Left lung (tissue), 10 donors: Measurements from ENCODE around the gene B4GALT1. TPM values are rescaled to one million over a fixed set of nuclear protein-coding genes. Genes with fewer than 3 reads are reported as not detected.
A peak's percentile ranks its signal among the peaks of the same experiment; 100 is the strongest.

Experiments used
- ATAC-seq: fragments of 200-7000 bp; cut with Tn5 transposase; one replicate; pipeline ENCODE4 v1.9.1; 2020; ENCODE audit warnings: moderate library complexity
- DNase-seq, 4 donors: peaks; one replicate each; pipeline ENCODE4 v3.0.0-alpha.2; 2013 to 2020
- H3K27ac ChIP-seq, 2 donors: fragments of 200-600 bp; sonication (generic) in 1 of 2; one replicate each; pipeline versions ENCODE4 v1.5.0 to v1.8.0; 2020 to 2021
- H3K27me3 ChIP-seq, 2 donors: fragments of 200-600 bp; sonication (generic) in 1 of 2; one replicate each; pipeline versions ENCODE4 v1.5.0 to v1.8.0; 2020 to 2021
- H3K36me3 ChIP-seq, 2 donors: fragments of 200-600 bp; sonication (generic) in 1 of 2; one replicate each; pipeline versions ENCODE4 v1.5.0 to v1.8.0; 2020 to 2021
- H3K4me1 ChIP-seq, 2 donors: fragments of 200-600 bp; one replicate each; pipeline ENCODE4 v1.8.0; 2021
- H3K4me3 ChIP-seq, 2 donors: fragments of 200-600 bp; sonication (generic) in 1 of 2; one replicate each; pipeline versions ENCODE4 v1.5.0 to v1.8.0; 2020 to 2021; ENCODE audit warnings: mild to moderate bottlenecking in 1 of 2
- H3K9me3 ChIP-seq, 2 donors: fragments of 200-600 bp; sonication (generic) in 1 of 2; one replicate each; pipeline versions ENCODE4 v1.5.0 to v1.8.0; 2020 to 2021
- intact Hi-C, 2 donors: fragments of 100-400 bp; cut with DNase I; formaldehyde crosslinking; loops; one replicate each; pipeline versions ENCODE4 v1.11.2 to v1.14.2; 2022
- polyA plus RNA-seq, 6 donors: library from polyadenylated mRNA; unstranded; fragments of 120-200 nt; gene quantifications; one replicate each; pipeline ENCODE4 v1.2.1, GENCODE V29; 2013; ENCODE audit not compliant: insufficient read length in 6 of 6
- total RNA-seq, 2 donors: library from RNA; stranded (reverse); fragmentation: NEBNext Ultra II Directional; extraction: Animal tissue kit (Norgen Biotek cat#: 25700); gene quantifications; one replicate each; pipeline ENCODE4 v1.2.1, GENCODE V29; 2021
- TF ChIP-seq, protein P1 (sequence below), 2 donors: fragments of 200-600 bp; sonication (generic) in 1 of 2; IDR thresholded peaks; one replicate each; pipeline versions ENCODE4 v1.5.0 to v1.8.0; 2021; ENCODE audit warnings: antibody characterized with exemption in 2 of 2
- donor health status: DM: no; HTN: yes; CAD: no.
- donor health status: DM: no; HTN: no; CAD: no.

B4GALT1 gene
- total and polyA plus RNA-seq, 8 donors, result 58.8 to 107 (median 76.0) TPM

GRCh38 chr9:33106372-33106771 lies 60.8 kb downstream of the B4GALT1 start:
- intact Hi-C loops, result no loop called here
- ATAC-seq, result no peak
- Histone ChIP-seq H3K4me1 (peaks cover 6 to 12% of the 10 kb centered on the region in 2 donors), H3K4me3 (no peak overlapping the region), H3K27me3 (no peaks in the 10 kb centered on the region), H3K27ac (peak overlapping the region; percentile 59 to 67), H3K9me3 (no peaks in the 10 kb centered on the region), H3K36me3 (peaks cover 0 to 14% of the 10 kb centered on the region in 2 donors)
- TF ChIP-seq, protein P1, sequence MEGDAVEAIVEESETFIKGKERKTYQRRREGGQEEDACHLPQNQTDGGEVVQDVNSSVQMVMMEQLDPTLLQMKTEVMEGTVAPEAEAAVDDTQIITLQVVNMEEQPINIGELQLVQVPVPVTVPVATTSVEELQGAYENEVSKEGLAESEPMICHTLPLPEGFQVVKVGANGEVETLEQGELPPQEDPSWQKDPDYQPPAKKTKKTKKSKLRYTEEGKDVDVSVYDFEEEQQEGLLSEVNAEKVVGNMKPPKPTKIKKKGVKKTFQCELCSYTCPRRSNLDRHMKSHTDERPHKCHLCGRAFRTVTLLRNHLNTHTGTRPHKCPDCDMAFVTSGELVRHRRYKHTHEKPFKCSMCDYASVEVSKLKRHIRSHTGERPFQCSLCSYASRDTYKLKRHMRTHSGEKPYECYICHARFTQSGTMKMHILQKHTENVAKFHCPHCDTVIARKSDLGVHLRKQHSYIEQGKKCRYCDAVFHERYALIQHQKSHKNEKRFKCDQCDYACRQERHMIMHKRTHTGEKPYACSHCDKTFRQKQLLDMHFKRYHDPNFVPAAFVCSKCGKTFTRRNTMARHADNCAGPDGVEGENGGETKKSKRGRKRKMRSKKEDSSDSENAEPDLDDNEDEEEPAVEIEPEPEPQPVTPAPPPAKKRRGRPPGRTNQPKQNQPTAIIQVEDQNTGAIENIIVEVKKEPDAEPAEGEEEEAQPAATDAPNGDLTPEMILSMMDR (IDR thresholded peaks at IDR 0.05), result no peak
- no peak for DNase-seq

GRCh38 chr9:33105959-33106358 lies 61.2 kb downstream of the B4GALT1 start:
- H3K4me3 ChIP-seq, result no peak overlapping the region
- peaks cover 6 to 12% of the 10 kb centered on the region in 2 donors for H3K4me1 ChIP-seq
- H3K36me3 ChIP-seq, result peaks cover 0 to 9% of the 10 kb centered on the region in 2 donors
- DNase-seq, result no peak
- H3K9me3 ChIP-seq, result no peaks in the 10 kb centered on the region
- TF ChIP-seq, protein P1 (IDR thresholded peaks at IDR 0.05), result no peak
- H3K27ac ChIP-seq, result no peak overlapping the region
- ATAC-seq, result no peak
- no peaks in the 10 kb centered on the region for H3K27me3 ChIP-seq
- intact Hi-C loops, result no loop called here

- DNase-seq (no peak), ATAC-seq (no peak)
- Histone ChIP-seq H3K27me3 (no peaks in the 10 kb centered on the region), H3K4me3 (no peak overlapping the region), H3K27ac (no peak overlapping the region), H3K9me3 (no peaks in the 10 kb centered on the region), H3K36me3 (peaks cover 0 to 6% of the 10 kb centered on the region in 2 donors), H3K4me1 (peaks cover 6 to 12% of the 10 kb centered on the region in 2 donors)
- TF ChIP-seq, protein P1 (IDR thresholded peaks at IDR 0.05), result no peak
- intact Hi-C loops, result no loop called here
Measured at GRCh38 chr9:33105504-33105903, 61.6 kb downstream of the B4GALT1 start.

GRCh38 chr9:33104401-33104800 lies 62.7 kb downstream of the B4GALT1 start:
- no peak overlapping the region for H3K4me3 ChIP-seq
- intact Hi-C loops, result no loop called here
- H3K27me3 ChIP-seq, result no peaks in the 10 kb centered on the region
- DNase-seq (no peak), ATAC-seq (no peak)
- H3K27ac ChIP-seq, result no peak overlapping the region
- H3K36me3 ChIP-seq, result no peaks in the 10 kb centered on the region
- H3K4me1 ChIP-seq, result peaks cover 6 to 12% of the 10 kb centered on the region in 2 donors
- TF ChIP-seq, protein P1 (IDR thresholded peaks at IDR 0.05), result no peak
- H3K9me3 ChIP-seq, result no peaks in the 10 kb centered on the region

DNA sequence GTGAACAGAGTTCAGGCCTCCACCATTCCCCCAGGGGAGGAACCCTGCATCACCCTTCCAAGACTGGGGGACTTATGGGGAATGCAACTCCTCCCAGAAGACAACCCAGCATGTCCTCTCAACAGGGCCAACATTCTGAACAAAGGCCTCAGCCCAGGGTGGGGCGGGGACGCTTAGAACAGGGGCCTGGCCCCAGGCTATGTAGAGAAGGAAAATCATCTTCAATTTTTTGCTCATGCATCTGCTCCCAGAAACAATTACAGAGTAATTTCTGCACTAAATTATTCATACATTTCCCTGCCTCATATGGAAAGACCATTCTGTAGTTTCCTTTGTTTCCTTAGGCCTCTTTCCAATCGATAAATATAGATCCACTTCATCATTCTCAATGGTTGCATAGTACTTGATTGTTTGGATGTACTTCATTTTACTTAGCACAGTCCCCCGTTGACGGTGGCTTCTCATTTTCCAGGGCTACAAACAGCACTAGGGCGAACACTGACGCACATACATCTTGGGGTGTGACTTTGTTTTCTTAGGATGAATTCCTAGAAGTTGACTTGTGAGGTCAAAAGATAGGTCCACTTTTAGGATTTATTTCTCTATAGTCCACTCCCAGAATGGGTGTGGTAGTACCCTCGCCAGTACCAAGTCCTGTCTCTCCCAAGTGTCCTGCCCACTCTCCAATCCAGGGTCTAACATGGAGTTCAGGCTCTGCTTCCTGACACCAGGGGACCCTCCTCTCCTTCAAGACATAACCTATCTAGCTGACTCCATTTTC lies 63.4 kb downstream of the B4GALT1 start:
- TF ChIP-seq, protein P1 (IDR thresholded peaks at IDR 0.05), result no peak
- no peak overlapping the region for H3K27ac ChIP-seq
- DNase-seq (no peak), ATAC-seq (no peak)
- H3K36me3 ChIP-seq, result no peaks in the 10 kb centered on the region
- intact Hi-C loops, result no loop called here
- no peaks in the 10 kb centered on the region for H3K27me3 ChIP-seq
- H3K4me1 ChIP-seq, result peaks cover 6 to 12% of the 10 kb centered on the region in 2 donors
- no peaks in the 10 kb centered on the region for H3K9me3 ChIP-seq
- no peak overlapping the region for H3K4me3 ChIP-seq
